Measurements from ENCODE around the gene TTI1.

DNA sequence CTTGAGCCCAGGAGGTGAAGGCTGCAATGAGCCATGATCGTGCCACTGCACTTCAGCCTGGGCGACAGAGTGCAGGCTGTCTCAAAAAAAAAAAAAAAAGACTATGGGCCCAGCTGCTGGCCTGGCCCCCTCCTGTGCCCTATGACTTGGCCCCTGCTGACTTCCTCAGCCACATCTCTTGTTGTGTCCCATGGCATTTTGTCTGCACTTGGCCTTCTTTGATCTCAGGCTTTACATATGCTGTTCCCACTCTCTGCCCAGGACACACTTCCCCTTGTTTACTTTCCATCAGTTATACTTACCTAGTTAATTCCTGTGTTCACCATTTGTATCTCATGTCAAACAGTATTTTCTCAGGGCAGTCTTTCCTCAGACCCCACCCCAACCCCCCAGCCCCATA is 44.8 kb upstream of the TTI1 start:
- TF ChIP-seq, protein P1, sequence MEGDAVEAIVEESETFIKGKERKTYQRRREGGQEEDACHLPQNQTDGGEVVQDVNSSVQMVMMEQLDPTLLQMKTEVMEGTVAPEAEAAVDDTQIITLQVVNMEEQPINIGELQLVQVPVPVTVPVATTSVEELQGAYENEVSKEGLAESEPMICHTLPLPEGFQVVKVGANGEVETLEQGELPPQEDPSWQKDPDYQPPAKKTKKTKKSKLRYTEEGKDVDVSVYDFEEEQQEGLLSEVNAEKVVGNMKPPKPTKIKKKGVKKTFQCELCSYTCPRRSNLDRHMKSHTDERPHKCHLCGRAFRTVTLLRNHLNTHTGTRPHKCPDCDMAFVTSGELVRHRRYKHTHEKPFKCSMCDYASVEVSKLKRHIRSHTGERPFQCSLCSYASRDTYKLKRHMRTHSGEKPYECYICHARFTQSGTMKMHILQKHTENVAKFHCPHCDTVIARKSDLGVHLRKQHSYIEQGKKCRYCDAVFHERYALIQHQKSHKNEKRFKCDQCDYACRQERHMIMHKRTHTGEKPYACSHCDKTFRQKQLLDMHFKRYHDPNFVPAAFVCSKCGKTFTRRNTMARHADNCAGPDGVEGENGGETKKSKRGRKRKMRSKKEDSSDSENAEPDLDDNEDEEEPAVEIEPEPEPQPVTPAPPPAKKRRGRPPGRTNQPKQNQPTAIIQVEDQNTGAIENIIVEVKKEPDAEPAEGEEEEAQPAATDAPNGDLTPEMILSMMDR (IDR thresholded peaks at IDR 0.05) = no peak
- TF ChIP-seq POLR2A (IDR thresholded peaks at IDR 0.05) = no peak
